Inflammatory macrophage treated with lipopolysaccharide for 1 hour (primary cell): ENCODE results near the gene ZMPSTE24.

ENCODE experiments used
- DNase-seq, 2 donors: peaks; one replicate each; pipeline ENCODE4 v3.0.0-alpha.2; 2020 to 2022

ZMPSTE24 gene

DNA sequence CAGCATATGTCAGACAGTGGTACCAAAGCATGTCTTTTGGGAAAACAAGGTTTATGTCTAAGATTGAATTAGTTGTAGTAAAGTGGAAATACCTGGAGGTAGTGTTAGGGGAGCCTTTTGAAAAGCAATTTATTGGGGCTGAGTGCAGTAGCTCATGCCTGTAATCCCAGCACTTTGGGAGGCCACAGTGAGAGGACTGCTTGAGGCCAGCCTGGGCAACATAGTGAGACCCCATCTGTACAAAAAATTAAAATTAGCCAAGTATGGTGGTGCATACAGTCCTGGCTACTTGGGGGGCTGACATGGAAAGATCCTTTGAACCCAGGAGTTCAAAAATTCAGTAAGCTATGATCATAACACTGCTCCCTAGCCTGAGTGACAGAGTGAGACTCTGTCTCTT lies 7.3 kb downstream of the ZMPSTE24 start:
- DNase-seq: no peak

DNA sequence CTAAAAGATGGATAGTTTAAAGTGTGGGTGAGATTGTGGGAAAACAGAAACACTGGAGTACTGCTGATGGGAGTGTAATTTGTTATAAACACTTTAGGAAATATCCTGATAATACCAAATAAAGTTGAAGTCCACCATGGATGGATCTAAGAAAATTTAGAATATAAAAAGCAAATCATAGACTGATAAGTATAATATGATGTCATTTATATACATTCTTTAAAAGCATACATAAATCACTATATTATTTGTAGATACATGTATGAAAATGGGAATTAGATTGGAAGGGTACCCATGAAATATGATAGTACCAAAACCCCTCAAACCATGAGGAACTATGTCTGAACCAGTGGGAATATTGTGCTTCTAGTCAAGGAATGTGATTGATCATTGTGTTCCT lies 7.9 kb downstream of the ZMPSTE24 start:
- DNase-seq: no peak

DNA sequence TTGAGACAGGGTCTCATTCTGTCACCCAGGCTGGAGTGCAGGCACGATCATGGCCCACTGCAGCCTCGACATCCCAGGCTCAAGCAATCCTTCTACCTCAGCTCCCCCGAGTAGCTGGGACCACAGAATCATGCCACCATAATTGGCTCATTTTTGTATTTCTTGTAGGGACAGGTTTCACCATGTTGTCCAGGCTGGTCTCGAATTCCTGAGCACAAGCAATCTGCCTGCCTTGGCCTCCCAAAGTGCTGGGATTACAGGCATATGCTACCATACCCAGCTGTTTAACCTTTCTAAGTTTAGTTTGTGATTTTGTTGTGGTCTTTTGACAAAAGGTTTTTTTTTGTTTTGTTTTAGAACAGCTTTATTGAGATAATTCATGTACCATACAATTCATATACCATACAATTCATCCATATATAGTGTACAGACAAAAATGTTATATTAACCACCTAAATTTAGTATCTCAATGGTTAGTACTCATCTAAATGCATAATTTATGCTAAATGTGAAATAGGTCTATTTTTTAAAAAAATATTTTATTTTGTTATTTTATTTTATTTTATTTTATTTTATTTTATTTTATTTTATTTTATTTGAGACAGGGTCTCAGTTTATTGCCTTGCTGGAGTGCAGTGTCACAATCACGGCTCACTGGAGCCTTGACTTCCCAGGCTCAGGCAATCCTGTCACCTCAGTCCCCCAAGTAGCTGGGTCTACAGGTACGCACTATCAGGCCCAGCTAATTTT lies 8.9 kb downstream of the ZMPSTE24 start:
- DNase-seq: no peak

- DNase-seq: no peak
Measured at GRCh38 chr1:40267767-40268187, 9.7 kb downstream of the ZMPSTE24 start.

- no peak for DNase-seq
Measured at GRCh38 chr1:40268211-40268610, 10.2 kb downstream of the ZMPSTE24 start.

DNA sequence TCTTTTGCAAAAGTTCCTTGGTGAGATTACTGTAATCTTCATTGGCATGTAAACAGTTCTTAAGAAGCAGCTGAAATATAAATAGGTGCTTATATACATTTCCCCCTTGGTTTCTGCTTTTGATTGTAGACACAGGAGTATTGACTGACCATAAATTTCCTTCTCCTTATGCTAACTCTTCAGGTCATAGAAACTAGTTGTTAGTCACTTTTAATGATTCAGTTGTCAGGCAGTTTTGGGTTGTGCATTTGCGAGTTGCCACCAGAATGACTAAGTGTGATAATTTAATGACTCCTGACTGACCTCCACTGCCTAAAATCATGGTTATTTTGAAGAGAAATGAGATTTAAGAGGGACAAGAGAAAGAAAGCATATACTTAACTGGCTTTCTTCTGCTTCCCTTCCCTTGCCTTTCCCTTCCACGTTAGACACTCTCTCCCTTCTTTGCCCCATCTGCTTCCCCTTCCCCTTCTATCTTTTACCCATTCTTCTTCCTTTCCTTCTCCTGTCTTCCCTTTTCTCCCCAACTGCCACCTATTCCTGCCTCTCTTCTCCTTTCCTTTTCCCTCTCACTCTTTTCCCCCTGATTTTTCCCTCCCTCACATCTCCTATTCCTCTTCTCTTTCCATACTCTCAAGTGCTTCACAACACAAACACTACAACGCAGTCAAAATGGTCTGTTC lies 12.3 kb downstream of the ZMPSTE24 start:
- no peak for DNase-seq

DNA sequence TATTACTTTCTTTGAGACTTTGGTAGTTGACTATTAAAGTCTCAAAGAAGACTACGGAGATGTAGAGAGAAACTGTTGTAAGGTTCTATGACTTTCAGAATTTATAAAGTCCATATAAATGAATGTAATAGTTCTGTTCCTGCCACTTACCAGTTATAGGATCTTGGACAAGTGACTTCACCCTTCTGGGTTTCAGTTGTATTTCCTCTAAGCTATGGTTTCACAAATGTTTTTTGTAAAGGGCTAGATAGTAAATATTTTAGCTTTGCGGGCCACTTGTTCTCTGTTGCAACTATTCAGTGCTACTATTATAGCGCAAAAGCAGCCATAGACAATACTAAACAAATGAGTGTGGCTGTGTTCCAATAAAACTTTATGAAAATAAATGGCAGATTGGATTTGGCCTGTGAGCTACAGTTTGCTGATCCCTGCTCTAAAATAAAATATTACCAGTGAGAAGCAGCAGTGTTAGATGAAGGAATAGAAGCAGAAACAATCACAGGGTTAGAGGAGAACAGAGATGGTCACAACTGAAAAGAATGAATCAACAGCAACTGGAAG lies 14.7 kb downstream of the ZMPSTE24 start:
- no peak for DNase-seq

- DNase-seq: no peak
Measured at GRCh38 chr1:40273547-40274166, 15.6 kb downstream of the ZMPSTE24 start.

GRCh38 chr1:40274331-40274730 lies 16.3 kb downstream of the ZMPSTE24 start:
- no peak for DNase-seq

GRCh38 chr1:40276122-40276521 lies 18.1 kb downstream of the ZMPSTE24 start:
- DNase-seq: no peak

DNA sequence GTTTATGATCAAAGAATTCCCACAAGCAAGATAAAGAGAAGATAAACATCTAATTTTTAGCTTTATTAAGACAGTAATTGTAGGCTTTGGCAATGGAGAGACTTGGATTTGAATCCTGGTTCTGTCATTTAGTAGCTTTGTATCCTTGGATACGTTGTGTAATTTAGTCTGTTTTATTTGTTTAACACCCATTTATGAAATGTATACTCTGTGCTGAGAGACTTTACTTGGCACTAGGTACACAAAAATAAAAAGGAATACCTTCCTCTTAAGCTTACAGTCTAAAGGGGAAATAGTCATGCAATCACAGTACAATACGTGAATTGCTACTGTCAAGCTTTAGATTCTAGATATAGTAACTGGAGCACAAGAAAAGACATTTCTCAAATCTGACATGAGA lies 23.8 kb downstream of the ZMPSTE24 start:
- no peak for DNase-seq

DNA sequence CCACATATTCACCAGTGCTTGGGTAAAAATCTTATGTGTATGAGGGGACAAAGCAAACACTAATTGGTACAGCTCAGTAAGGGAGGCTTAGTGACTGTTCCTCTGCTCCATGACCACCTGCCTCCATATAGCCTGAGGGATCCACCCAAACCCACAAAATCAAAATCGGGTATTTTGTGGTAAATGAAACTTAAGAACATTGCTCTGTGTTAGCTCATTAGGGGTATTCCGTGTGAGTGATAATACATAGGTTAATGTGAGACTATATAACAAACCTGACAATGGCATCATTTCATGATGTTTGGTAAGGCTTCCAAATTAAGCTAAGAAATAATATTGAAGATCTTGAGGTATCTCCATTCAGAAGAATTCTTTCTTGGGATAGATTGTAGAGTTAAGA lies 33.3 kb downstream of the ZMPSTE24 start:
- DNase-seq: no peak

GRCh38 chr1:40299366-40300248 lies 41.6 kb downstream of the ZMPSTE24 start:
- DNase-seq: no peak

DNA sequence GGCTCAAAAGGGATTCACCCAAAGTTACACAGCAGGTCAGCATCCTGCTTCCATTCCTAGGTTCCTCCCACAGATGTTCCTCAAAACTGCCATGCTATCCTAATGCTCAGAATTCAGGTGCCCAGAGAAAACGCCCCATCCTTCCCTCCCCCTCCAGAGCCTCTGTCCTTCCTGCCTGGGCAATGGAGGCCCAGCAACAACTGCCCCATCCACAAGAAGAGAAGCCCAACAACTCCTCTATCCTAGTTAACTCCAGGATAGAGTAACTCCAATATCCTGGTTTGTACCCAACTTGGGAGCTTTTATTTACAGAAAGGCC lies 42.2 kb downstream of the ZMPSTE24 start:
- DNase-seq: no peak

DNA sequence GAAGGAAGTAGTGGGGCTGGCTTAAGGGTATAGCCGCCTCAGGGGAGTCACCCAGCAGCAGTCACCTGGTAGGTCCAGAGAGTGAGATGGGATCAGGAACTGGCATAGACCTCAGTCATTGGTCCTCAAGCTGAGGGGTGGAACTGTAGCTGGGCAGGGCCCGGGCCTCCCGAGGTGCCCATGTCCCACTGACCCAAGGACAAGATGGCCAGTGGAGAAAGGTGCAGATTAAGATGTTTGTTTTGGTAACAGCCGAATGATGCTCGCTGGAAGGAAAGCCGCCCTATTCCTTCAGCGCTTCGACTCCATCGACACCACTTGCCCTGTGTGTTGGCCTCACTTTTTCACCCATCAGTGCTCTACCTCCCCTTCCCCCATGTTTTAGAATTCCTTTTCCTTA lies 42.6 kb downstream of the ZMPSTE24 start:
- no peak for DNase-seq

GRCh38 chr1:40301066-40301465 lies 43.0 kb downstream of the ZMPSTE24 start:
- DNase-seq: no peak

- no peak for DNase-seq
Measured at GRCh38 chr1:40301541-40302299, 43.7 kb downstream of the ZMPSTE24 start.

DNA sequence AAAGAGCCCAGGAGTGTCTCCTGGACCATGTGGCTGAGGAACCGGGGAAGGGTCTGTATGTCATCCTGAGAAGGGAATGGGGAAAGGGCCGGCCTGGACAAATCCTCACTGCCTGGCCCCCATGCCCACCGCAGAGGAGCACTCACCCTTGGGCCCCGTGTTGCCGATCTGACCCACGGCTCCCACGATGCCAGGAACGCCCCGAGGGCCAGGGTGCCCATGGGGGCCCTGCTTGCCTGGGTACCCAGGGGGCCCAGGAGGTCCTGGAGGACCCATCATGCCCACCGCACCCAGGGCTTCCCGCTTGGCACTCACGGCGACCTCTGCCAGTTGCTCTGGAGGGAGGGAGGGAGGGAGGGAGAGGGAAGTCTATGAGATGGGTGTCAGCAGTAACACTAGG lies 44.4 kb downstream of the ZMPSTE24 start:
- DNase-seq: no peak

GRCh38 chr1:40303051-40303771 lies 45.2 kb downstream of the ZMPSTE24 start:
- no peak for DNase-seq

DNA sequence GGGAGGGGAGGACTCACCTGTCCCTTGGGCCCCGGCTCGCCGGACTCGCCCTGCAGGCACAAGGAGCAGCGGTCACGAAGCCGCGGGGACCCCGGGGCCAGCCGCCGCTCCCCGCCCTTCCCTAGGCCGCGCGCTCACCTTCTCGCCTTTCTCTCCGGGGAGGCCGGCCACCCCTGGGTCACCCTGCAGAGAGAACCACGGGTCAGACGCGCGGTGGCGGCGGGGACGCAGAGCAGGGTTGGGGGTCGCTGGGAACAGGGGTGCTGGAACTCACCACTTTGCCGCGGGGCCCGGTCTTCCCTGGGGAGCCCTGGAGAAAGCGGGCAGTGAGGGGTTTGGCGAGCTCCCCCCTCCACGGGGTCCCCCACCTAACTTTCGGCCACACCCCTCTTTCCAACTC lies 45.8 kb downstream of the ZMPSTE24 start:
- DNase-seq: no peak

- no peak for DNase-seq
Measured at GRCh38 chr1:40305451-40305850, 47.4 kb downstream of the ZMPSTE24 start.

- DNase-seq: no peak
Measured at GRCh38 chr1:40305871-40306270, 47.8 kb downstream of the ZMPSTE24 start.
